Cardiac fibroblast (primary cell): ENCODE measurements around the gene CLCN3.
"Not testable (repeated sequence)": the region's sequence is repeated elsewhere in the genome, so short reads cannot be mapped to it uniquely, and the experiment has no call there.

Experiments used
- DNase-seq, 2 donors: peaks; one replicate each; pipeline versions ENCODE4 v3.0.0 to v3.0.0-alpha.2; 2010; ENCODE audit warnings: low read depth in 2 of 2
- H3K4me3 ChIP-seq, 2 donors: replicated peaks in 1 of 2; 1 replicate in 1 of 2; 2 replicates in 1 of 2; pipeline ENCODE4 v1.5.1; 2011; ENCODE audit warnings: low read depth in 2 of 2, low read length in 2 of 2, mild to moderate bottlenecking in 2 of 2, moderate library complexity in 1 of 2
- TF ChIP-seq, protein P1 (sequence below): IDR thresholded peaks from one replicate; pipeline ENCODE4 v1.5.1; 2011; ENCODE audit warnings: low read depth, mild to moderate bottlenecking, low read length, inconsistent platforms

The CLCN3 gene

DNA sequence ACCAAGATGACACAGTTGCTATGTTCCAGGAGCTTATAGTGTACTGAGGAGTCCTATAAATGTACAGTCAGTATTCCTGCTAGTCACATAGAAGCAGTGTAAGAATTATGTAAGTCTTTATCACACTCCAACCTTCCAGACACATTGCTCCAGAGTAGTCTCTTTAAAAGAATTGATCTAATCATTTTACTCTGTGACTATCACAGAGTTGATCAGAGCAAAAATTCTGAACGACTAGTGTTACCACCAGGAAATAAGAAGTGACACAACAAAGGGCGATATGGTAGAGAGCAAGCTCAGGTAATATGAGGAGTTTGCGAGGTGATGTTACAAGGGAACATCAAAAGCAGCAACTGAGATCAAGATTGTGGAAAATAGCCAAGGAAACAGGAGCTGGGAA lies 146.4 kb downstream of the CLCN3 start:
- H3K4me3 ChIP-seq = no peak overlapping the region
- no peak for DNase-seq
- TF ChIP-seq, protein P1, sequence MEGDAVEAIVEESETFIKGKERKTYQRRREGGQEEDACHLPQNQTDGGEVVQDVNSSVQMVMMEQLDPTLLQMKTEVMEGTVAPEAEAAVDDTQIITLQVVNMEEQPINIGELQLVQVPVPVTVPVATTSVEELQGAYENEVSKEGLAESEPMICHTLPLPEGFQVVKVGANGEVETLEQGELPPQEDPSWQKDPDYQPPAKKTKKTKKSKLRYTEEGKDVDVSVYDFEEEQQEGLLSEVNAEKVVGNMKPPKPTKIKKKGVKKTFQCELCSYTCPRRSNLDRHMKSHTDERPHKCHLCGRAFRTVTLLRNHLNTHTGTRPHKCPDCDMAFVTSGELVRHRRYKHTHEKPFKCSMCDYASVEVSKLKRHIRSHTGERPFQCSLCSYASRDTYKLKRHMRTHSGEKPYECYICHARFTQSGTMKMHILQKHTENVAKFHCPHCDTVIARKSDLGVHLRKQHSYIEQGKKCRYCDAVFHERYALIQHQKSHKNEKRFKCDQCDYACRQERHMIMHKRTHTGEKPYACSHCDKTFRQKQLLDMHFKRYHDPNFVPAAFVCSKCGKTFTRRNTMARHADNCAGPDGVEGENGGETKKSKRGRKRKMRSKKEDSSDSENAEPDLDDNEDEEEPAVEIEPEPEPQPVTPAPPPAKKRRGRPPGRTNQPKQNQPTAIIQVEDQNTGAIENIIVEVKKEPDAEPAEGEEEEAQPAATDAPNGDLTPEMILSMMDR = no peak

DNA sequence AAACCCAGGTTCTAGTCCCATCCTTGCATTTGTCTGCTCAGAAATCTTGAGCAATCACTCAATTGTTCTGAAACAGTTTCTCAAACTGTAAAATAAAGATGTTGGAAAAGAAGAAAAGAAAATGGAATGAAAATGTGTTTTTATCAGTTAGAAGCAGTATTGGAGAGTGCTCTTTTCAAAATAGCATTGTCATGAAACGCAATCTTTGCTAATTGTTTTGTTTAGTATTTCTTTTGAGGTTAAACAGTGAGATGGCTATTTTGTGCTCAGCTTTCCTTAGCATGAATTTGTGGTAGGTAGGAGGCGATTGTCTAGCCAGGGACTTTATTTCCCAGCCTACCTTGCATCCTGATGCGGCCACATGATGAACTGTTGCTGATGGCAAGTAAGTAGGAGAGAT lies 148.0 kb downstream of the CLCN3 start:
- no peak for DNase-seq
- no peak overlapping the region for H3K4me3 ChIP-seq
- TF ChIP-seq, protein P1 = no peak

DNA sequence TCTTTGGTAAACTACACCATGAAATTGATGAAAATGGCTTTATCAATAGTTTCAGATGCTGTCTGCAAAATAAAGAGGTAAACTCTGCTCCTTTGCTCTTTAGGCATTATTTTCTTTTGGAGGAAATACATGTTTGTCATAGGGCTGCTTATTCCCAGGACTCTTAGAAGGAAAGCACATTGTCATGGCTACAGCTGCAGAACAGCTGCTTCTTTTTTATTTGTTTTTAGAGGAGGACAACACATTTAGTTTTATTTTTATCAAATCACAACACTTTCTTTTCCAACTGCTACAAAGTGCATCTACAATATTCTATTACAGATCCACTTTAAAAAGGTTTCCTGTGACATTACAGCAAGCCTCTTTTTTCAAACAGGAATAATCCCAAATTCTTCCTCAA lies 150.0 kb downstream of the CLCN3 start:
- DNase-seq = no peak
- no peak overlapping the region for H3K4me3 ChIP-seq
- TF ChIP-seq, protein P1 = no peak

DNA sequence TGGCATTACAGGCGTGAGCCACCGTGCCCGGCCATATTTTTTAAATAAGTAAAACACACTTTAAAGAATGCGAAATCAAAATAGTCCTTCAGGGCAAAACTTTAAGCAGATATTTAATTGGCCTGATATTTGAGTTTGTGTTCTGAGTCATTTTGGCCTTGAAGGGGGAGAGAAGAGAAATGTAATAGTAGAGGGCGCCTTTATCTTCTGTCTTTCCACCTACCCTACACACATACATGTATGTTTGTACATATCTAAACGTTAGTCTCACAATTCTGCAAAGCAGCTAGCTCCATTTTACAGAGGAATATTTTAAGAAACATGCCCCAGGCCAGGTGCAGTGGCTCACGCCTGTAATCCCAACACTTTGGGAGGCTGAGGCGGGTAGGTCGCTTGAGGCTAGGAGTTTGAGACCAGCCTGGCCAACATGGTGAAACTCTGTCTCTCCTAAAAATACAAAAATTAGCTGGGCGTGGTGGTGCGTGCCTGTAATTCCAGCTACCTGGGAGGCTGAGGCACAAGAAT lies 151.2 kb downstream of the CLCN3 start:
- not testable (repeated sequence) for DNase-seq, H3K4me3 ChIP-seq
